HFF-Myc (cell line): ENCODE measurements around the gene PRR4.

Source experiments
- DNase-seq: peaks from one replicate; pipeline ENCODE4 v3.0.0-alpha.2; 2011; ENCODE audit warnings: low read depth; ENCODE audit errors: extremely low read depth
- H3K4me3 ChIP-seq: replicated peaks from 2 replicates; pipeline ENCODE4 v1.5.1; 2011; ENCODE audit warnings: low read depth, mild to moderate bottlenecking, control low read depth, low read length
- CTCF ChIP-seq: IDR thresholded peaks from 2 replicates; pipeline ENCODE4 v1.5.1; 2012; ENCODE audit warnings: mild to moderate bottlenecking, low read depth, low read length, control low read depth; ENCODE audit errors: missing control alignments

Gene PRR4

DNA sequence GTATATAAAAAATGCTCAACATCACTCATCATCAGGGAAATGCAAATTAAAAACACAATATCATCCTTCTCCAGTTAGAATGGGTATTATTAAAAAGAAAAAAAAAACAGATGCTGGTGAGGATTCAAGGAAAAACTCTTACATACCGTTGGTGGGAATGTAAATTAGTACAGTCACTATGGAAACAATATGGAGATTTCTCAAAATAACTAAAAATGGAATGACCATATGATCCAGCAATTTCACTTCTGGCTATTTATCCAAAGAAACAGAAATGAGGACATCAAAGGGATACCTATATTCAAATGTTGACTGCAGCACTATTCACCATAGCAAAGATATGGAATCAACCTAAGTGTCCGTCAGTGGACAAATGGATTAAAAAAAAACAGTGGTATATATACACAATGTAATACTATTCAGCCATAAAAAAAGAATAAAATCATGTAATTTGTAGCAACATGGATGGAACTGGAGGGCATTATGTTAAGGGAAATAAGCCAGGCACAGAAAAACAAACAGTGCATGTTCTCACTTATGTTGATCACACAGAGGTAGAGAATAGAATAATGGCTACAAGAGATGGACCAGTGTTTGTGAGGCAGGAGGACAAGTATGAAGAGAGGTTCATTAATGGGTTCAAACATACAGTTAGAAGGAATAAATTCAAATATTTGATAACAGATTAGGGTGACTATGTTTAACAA, 14.4 kb upstream of the PRR4 start:
- H3K4me3 ChIP-seq = no peak overlapping the region
- no peak for DNase-seq
- no peak for TF ChIP-seq CTCF

- no peak for TF ChIP-seq CTCF
- DNase-seq = no peak
- H3K4me3 ChIP-seq = no peak overlapping the region
These were observed 12.1 kb upstream of the PRR4 start for GRCh38 chr12:10861366-10861765.

- no peak for TF ChIP-seq CTCF
- no peak for DNase-seq
- H3K4me3 ChIP-seq = no peak overlapping the region
These were observed 6.5 kb upstream of the PRR4 start for GRCh38 chr12:10855807-10856206.

GRCh38 chr12:10853776-10854175, 4.5 kb upstream of the PRR4 start:
- no peak for DNase-seq
- no peak for TF ChIP-seq CTCF
- no peak overlapping the region for H3K4me3 ChIP-seq

DNA sequence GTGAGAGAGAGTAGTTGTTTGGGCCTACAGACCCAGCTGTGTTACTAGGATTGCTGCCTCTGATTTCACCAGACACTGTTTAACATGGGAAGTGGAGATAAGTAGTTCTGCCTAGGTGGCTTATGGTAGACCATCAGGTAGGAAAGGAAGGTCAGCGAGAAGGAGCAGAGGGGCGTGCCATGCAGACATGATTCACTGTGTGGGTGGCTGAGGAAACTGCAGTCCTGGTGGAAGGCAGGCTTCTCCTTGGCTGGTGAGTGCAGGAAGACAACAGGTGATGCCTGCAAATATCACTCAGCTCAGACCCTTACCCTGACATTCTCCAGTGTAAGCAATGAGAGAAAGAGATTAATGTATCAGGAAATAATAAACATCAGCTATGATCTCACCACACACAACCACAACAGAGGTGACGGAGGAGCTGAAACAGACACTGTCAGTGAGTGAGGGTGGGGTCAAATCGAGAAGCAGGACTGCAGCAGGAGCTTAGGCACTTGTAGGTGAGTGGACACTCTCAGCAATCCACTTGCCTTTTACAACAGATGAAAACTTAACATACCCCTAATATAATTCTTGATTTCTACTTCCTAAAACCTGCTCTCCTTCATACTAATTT, 2.1 kb upstream of the PRR4 start:
- TF ChIP-seq CTCF = no peak
- no peak for DNase-seq
- no peak overlapping the region for H3K4me3 ChIP-seq

- TF ChIP-seq CTCF = no peak
- no peak overlapping the region for H3K4me3 ChIP-seq
- DNase-seq = no peak
These were observed 1.5 kb downstream of the PRR4 start for GRCh38 chr12:10847744-10848143.
